H9 (cell line): ENCODE data around the gene LAMTOR4. TPM values are rescaled to one million over a fixed set of nuclear protein-coding genes. Genes with fewer than 3 reads are reported as not detected.

Experiments
- DNase-seq: peaks from one replicate; pipeline ENCODE4 v3.0.0-alpha.2; 2017
- H2AFZ ChIP-seq: one replicate; pipeline ENCODE4 v1.6.1; 2013; ENCODE audit warnings: mild to moderate bottlenecking, low read length, control low read depth, moderate library complexity
- H2AK5ac ChIP-seq: 2 replicates; pipeline ENCODE4 v1.6.1; 2013; ENCODE audit warnings: low read length, control low read depth, mixed read lengths; ENCODE audit not compliant: insufficient read length
- H2BK120ac ChIP-seq: one replicate; pipeline ENCODE4 v1.6.1; 2013; ENCODE audit warnings: low read depth, mild to moderate bottlenecking, low read length, control low read depth, inconsistent platforms; ENCODE audit not compliant: poor library complexity, severe bottlenecking
- H2BK12ac ChIP-seq: 2 replicates; pipeline ENCODE4 v1.6.1; 2013; ENCODE audit warnings: low read length, control low read depth, mixed read lengths, low read depth; ENCODE audit not compliant: insufficient read length
- H2BK15ac ChIP-seq: 2 replicates; pipeline ENCODE4 v1.6.1; 2013; ENCODE audit warnings: low read depth, low read length, control low read depth
- H2BK20ac ChIP-seq: one replicate; pipeline ENCODE4 v1.6.1; 2013; ENCODE audit warnings: low read depth, mild to moderate bottlenecking, low read length, control low read depth, inconsistent platforms; ENCODE audit not compliant: poor library complexity, severe bottlenecking
- H2BK5ac ChIP-seq: 2 replicates; pipeline ENCODE4 v1.6.1; 2013; ENCODE audit warnings: low read length, control low read depth, mixed read lengths; ENCODE audit not compliant: insufficient read length
- H3K14ac ChIP-seq: 2 replicates; pipeline ENCODE4 v1.6.1; 2013; ENCODE audit warnings: low read length, control low read depth; ENCODE audit not compliant: insufficient read depth
- H3K18ac ChIP-seq: 2 replicates; pipeline ENCODE4 v1.6.1; 2013; ENCODE audit warnings: low read depth, mild to moderate bottlenecking, mixed read lengths, low read length, control low read depth; ENCODE audit not compliant: insufficient read length
- H3K23ac ChIP-seq: 2 replicates; pipeline ENCODE4 v1.6.1; 2013; ENCODE audit warnings: low read length, control low read depth, mixed read lengths, low read depth; ENCODE audit not compliant: insufficient read length
- H3K23me2 ChIP-seq: 2 replicates; pipeline ENCODE4 v1.6.1; 2013; ENCODE audit warnings: low read depth, mild to moderate bottlenecking, mixed read lengths, low read length, control low read depth; ENCODE audit not compliant: insufficient read length, poor library complexity, severe bottlenecking
- H3K27ac ChIP-seq: 2 replicates; pipeline ENCODE4 v1.5.1; 2013; ENCODE audit warnings: low read length, control low read depth, mixed read lengths, low read depth; ENCODE audit not compliant: insufficient read length
- H3K27me3 ChIP-seq: 2 replicates; pipeline ENCODE4 v1.6.1; 2013; ENCODE audit warnings: low read length, control low read depth, inconsistent platforms; ENCODE audit not compliant: insufficient read depth
- H3K4ac ChIP-seq: 2 replicates; pipeline ENCODE4 v1.6.1; 2013; ENCODE audit warnings: low read depth, mild to moderate bottlenecking, control low read depth, inconsistent platforms, low read length, moderate library complexity
- H3K4me1 ChIP-seq: 2 replicates; pipeline ENCODE4 v1.6.1; 2013; ENCODE audit warnings: low read length, control low read depth, inconsistent platforms; ENCODE audit not compliant: insufficient read depth
- H3K4me2 ChIP-seq: 2 replicates; pipeline ENCODE4 v1.6.1; 2013; ENCODE audit warnings: low read length, control low read depth, mixed read lengths; ENCODE audit not compliant: insufficient read length, insufficient read depth
- H3K56ac ChIP-seq: 2 replicates; pipeline ENCODE4 v1.6.1; 2013; ENCODE audit warnings: low read depth, mild to moderate bottlenecking, mixed read lengths, low read length, control low read depth; ENCODE audit not compliant: insufficient read length
- H3K79me1 ChIP-seq: 2 replicates; pipeline ENCODE4 v1.6.1; 2013; ENCODE audit warnings: low read depth, mild to moderate bottlenecking, moderate library complexity, low read length, control low read depth, inconsistent platforms; ENCODE audit not compliant: insufficient read depth, poor library complexity, severe bottlenecking
- H3K79me2 ChIP-seq: 2 replicates; pipeline ENCODE4 v1.6.1; 2013; ENCODE audit warnings: low read length, control low read depth, inconsistent platforms; ENCODE audit not compliant: insufficient read depth
- H3K9ac ChIP-seq: 2 replicates; pipeline ENCODE4 v1.6.1; 2013; ENCODE audit warnings: low read length, control low read depth, mixed read lengths; ENCODE audit not compliant: insufficient read length; ENCODE audit errors: extremely low read depth
- H3K9me3 ChIP-seq: one replicate; pipeline ENCODE4 v1.6.1; 2013; ENCODE audit warnings: low read depth, low read length, inconsistent platforms; ENCODE audit not compliant: control insufficient read depth
- H3T11ph ChIP-seq: one replicate; pipeline ENCODE4 v1.6.1; 2013; ENCODE audit warnings: mild to moderate bottlenecking, low read length, control low read depth, inconsistent platforms
- H4K20me1 ChIP-seq: one replicate; pipeline ENCODE4 v1.6.1; 2013; ENCODE audit not compliant: control insufficient read depth, insufficient read length, insufficient read depth
- H4K5ac ChIP-seq: 2 replicates; pipeline ENCODE4 v1.6.1; 2013; ENCODE audit warnings: low read depth, mild to moderate bottlenecking, mixed read lengths, low read length, control low read depth; ENCODE audit not compliant: insufficient read length
- H4K8ac ChIP-seq: replicated peaks from 2 replicates; pipeline ENCODE4 v1.6.1; 2013; ENCODE audit warnings: low read length, control low read depth, mixed read lengths, low read depth; ENCODE audit not compliant: insufficient read length
- H4K91ac ChIP-seq: 2 replicates; pipeline ENCODE4 v1.6.1; 2013; ENCODE audit warnings: low read depth, mild to moderate bottlenecking, moderate library complexity, mixed read lengths, low read length, control low read depth; ENCODE audit not compliant: insufficient read length
- H3K27ac Mint-ChIP-seq, 3 experiments: 2 replicates in 2 of 3; 3 replicates in 1 of 3; pipeline ENCODE4 v1.8.0; 2020 to 2021; ENCODE audit warnings: mixed read lengths in 3 of 3, mild to moderate bottlenecking in 1 of 3, moderate library complexity in 1 of 3
- H3K27me3 Mint-ChIP-seq: 2 replicates; pipeline ENCODE4 v1.8.0; 2021; ENCODE audit warnings: low read depth, mild to moderate bottlenecking, moderate library complexity, mixed read lengths
- H3K36me3 Mint-ChIP-seq, 3 experiments: 2 replicates in 2 of 3; 3 replicates in 1 of 3; pipeline ENCODE4 v1.8.0; 2020 to 2021; ENCODE audit warnings: low read depth in 3 of 3, mixed read lengths in 3 of 3; ENCODE audit not compliant: insufficient read depth in 1 of 3
- H3K4me1 Mint-ChIP-seq, 2 experiments: 2 replicates each; pipeline ENCODE4 v1.8.0; 2020; ENCODE audit warnings: mixed read lengths in 2 of 2
- H3K4me3 Mint-ChIP-seq, 2 experiments: 2 replicates in 1 of 2; 3 replicates in 1 of 2; pipeline ENCODE4 v1.8.0; 2020 to 2021; ENCODE audit warnings: mild to moderate bottlenecking in 2 of 2, mixed read lengths in 2 of 2, moderate library complexity in 1 of 2
- H3K9me3 Mint-ChIP-seq, 2 experiments: 2 replicates in 1 of 2; 3 replicates in 1 of 2; pipeline ENCODE4 v1.8.0; 2020; ENCODE audit warnings: mild to moderate bottlenecking in 2 of 2, mixed read lengths in 2 of 2, moderate library complexity in 1 of 2
- CTCF ChIP-seq: fragments of 200-600 bp; sonication (generic); conservative IDR thresholded peaks from 3 replicates; pipeline ENCODE4 v1.8.0; 2021; ENCODE audit warnings: antibody characterized with exemption, mild to moderate bottlenecking
- WGBS: extraction: QIAGEN DNeasy Blood & Tissue Kit; methylation state at CpG from one replicate; pipeline ENCODE4 v1.1.7; 2013; ENCODE audit warnings: missing lambda C conversion rate, low lambda C conversion rate, mixed read lengths; ENCODE audit not compliant: insufficient read length; ENCODE audit errors: extremely low coverage; 5-methylcytosine and 5-hydroxymethylcytosine counted together
- total RNA-seq: library from RNA; stranded (reverse); gene quantifications from 2 replicates; pipeline ENCODE4 v1.2.1, GENCODE V29; 2021

Gene LAMTOR4
- total RNA-seq, 1 experiment from 2014 or later = 179 TPM

DNA sequence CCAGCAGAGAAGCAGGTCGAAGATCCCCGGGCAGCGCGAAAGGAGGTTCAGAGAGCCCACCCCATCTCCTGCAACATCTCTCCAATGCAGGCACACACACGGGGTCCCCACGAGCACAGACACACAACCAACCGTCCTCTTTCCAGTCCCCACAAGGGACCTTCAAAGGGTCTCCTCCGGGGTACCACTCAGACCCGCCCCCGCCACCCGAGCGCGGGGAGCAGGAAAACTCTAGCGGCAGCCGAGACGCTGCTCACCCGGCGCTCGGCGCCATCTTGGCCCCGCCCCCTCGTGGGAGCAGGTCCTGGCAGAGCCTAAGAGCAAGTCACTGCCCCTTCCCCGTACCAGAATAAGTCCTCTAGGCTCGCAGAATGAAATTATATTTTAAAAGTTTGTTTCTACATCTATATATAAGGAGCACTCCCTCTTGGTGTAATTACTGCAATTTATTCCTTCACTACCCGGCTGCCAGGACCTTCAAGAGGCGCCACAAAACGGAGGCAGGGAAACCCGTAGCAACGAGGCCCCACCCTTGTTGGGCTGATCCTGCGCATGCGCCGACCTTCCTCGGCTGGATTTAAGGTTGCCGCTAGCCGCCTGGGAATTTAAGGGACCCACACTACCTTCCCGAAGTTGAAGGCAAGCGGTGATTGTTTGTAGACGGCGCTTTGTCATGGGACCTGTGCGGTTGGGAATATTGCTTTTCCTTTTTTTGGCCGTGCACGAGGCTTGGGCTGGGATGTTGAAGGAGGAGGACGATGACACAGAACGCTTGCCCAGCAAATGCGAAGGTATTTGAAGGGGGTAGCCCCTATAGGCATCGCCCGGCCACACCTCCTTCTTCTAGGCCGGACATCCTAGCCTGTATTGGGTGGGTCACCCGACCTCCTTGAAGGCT is 29.4 kb upstream of the LAMTOR4 start, which contains the start of the genes CNPY4 and TAF6:
TSS of gene CNPY4 (plus strand) at position 563 of the 898 bp plus-strand sequence. CDS start at position 674, 111 bp downstream.
TSS of gene TAF6 (minus strand) at position 287 of the 898 bp plus-strand sequence. CDS start 5,149 bp downstream, outside the sequence.
- H4K5ac ChIP-seq = peak within 1 kb of the TSS; percentile 8
- H3K9ac ChIP-seq = peak within 1 kb of the TSS; percentile 94
- no peaks in the 10 kb centered on the region for H3K79me1 ChIP-seq
- H2BK5ac ChIP-seq = no peak within 1 kb of the TSS
- no peaks in the 10 kb centered on the region for H3K9me3 ChIP-seq
- H2BK120ac ChIP-seq = no peak within 1 kb of the TSS
- H4K91ac ChIP-seq = no peak within 1 kb of the TSS
- TF ChIP-seq CTCF = no peak
- H3K27me3 ChIP-seq = no peaks in the 10 kb centered on the region
- Mint-ChIP-seq H3K9me3 (no peaks in the 10 kb centered on the region), H3K4me1 (peaks cover 12 to 13% of the 10 kb centered on the region in 2 experiments), H3K4me3 (peak within 1 kb of the TSS; percentile 96 to 98), H3K36me3 (peaks cover 4 to 18% (median 12%) of the 10 kb centered on the region in 3 experiments; a peak in 5 of 7 replicates), H3K27me3 (no peaks in the 10 kb centered on the region), H3K27ac (peak within 1 kb of the TSS; percentile 99)
- H3K14ac ChIP-seq = peak within 1 kb of the TSS; percentile 88
- H3K79me2 ChIP-seq = no peaks in the 10 kb centered on the region
- H3T11ph ChIP-seq = no peak within 1 kb of the TSS
- no peak within 1 kb of the TSS for H2BK20ac ChIP-seq
- no peak within 1 kb of the TSS for H3K56ac ChIP-seq
- peaks cover 5% of the 10 kb centered on the region for H3K23me2 ChIP-seq
- H3K4ac ChIP-seq = no peak within 1 kb of the TSS
- H3K4me2 ChIP-seq = peak within 1 kb of the TSS; percentile 97
- no peak within 1 kb of the TSS for H2AK5ac ChIP-seq
- DNase-seq = peak; percentile 95
- peak within 1 kb of the TSS; percentile 60 for H3K18ac ChIP-seq
- H3K27ac ChIP-seq = no peak within 1 kb of the TSS
- no peak within 1 kb of the TSS for H3K23ac ChIP-seq
- H2BK12ac ChIP-seq = no peak within 1 kb of the TSS
- H3K4me1 ChIP-seq = no peaks in the 10 kb centered on the region
- no peaks in the 10 kb centered on the region for H4K20me1 ChIP-seq
- no peak within 1 kb of the TSS for H4K8ac ChIP-seq
- no peak within 1 kb of the TSS for H2BK15ac ChIP-seq
- no peak within 1 kb of the TSS for H2AFZ ChIP-seq
- no CpG with 5 or more reads among the region's 49 CpGs for WGBS
